Effector memory CD4-positive, alpha-beta T cell (primary cell): ENCODE measurements around the gene UBE4A.

ENCODE experiments used
- DNase-seq, 3 donors: peaks; one replicate each; pipeline ENCODE4 v3.0.0-alpha.2; 2020
- H3K27ac ChIP-seq: 2 replicates; pipeline ENCODE4 v1.7.0; 2013; ENCODE audit warnings: mild to moderate bottlenecking, low read length, moderate library complexity; ENCODE audit not compliant: insufficient read depth, poor library complexity, severe bottlenecking
- H3K27me3 ChIP-seq: replicated peaks from 2 replicates; pipeline ENCODE4 v1.7.0; 2013; ENCODE audit warnings: mild to moderate bottlenecking, low read length; ENCODE audit not compliant: insufficient read depth, control insufficient read depth, poor library complexity, severe bottlenecking
- H3K36me3 ChIP-seq: 2 replicates; pipeline ENCODE4 v1.7.0; 2013; ENCODE audit warnings: mild to moderate bottlenecking, low read length, moderate library complexity; ENCODE audit not compliant: control insufficient read depth, insufficient read depth
- H3K4me1 ChIP-seq: 2 replicates; pipeline ENCODE4 v1.7.0; 2013; ENCODE audit warnings: low read length, mild to moderate bottlenecking; ENCODE audit not compliant: control insufficient read depth, insufficient read depth, poor library complexity, severe bottlenecking
- H3K4me3 ChIP-seq: 2 replicates; pipeline ENCODE4 v1.7.0; 2013; ENCODE audit warnings: low read length, low read depth, mild to moderate bottlenecking; ENCODE audit not compliant: insufficient read depth, poor library complexity, severe bottlenecking
- H3K9me3 ChIP-seq: 2 replicates; pipeline ENCODE4 v1.7.0; 2013; ENCODE audit warnings: mild to moderate bottlenecking, low read length, moderate library complexity; ENCODE audit not compliant: control insufficient read depth

Gene UBE4A

GRCh38 chr11:118442301-118442700 is 82.9 kb downstream of the UBE4A start:
- no peaks in the 10 kb centered on the region for H3K9me3 ChIP-seq
- H3K4me1 ChIP-seq, result peaks cover 39% of the 10 kb centered on the region
- DNase-seq, result no peak
- H3K4me3 ChIP-seq, result no peak overlapping the region
- peak overlapping the region; percentile 15 for H3K27ac ChIP-seq
- H3K36me3 ChIP-seq, result peaks cover 2% of the 10 kb centered on the region
- H3K27me3 ChIP-seq, result no peaks in the 10 kb centered on the region

- H3K4me1 ChIP-seq, result peaks cover 39% of the 10 kb centered on the region
- no peaks in the 10 kb centered on the region for H3K27me3 ChIP-seq
- peak overlapping the region; percentile 7 for H3K27ac ChIP-seq
- H3K9me3 ChIP-seq, result no peaks in the 10 kb centered on the region
- DNase-seq, result no peak
- H3K36me3 ChIP-seq, result peaks cover 6% of the 10 kb centered on the region
- H3K4me3 ChIP-seq, result no peak overlapping the region
Observed at GRCh38 chr11:118442908-118443589, 83.6 kb downstream of the UBE4A start.

GRCh38 chr11:118443590-118444218 is 84.3 kb downstream of the UBE4A start:
- Histone ChIP-seq H3K4me1 (peaks cover 37% of the 10 kb centered on the region), H3K4me3 (no peak overlapping the region), H3K27me3 (no peaks in the 10 kb centered on the region), H3K36me3 (peaks cover 6% of the 10 kb centered on the region), H3K27ac (peak overlapping the region; percentile 7), H3K9me3 (no peaks in the 10 kb centered on the region)
- no peak for DNase-seq

GRCh38 chr11:118447423-118447822 is 88.0 kb downstream of the UBE4A start:
- Histone ChIP-seq H3K36me3 (peaks cover 10% of the 10 kb centered on the region), H3K9me3 (no peaks in the 10 kb centered on the region), H3K27ac (no peak overlapping the region), H3K4me3 (no peak overlapping the region), H3K27me3 (no peaks in the 10 kb centered on the region), H3K4me1 (peaks cover 11% of the 10 kb centered on the region)
- no peak for DNase-seq

GRCh38 chr11:118448294-118448693 is 88.9 kb downstream of the UBE4A start:
- H3K36me3 ChIP-seq, result peaks cover 10% of the 10 kb centered on the region
- no peak overlapping the region for H3K4me3 ChIP-seq
- H3K27ac ChIP-seq, result no peak overlapping the region
- no peak for DNase-seq
- no peaks in the 10 kb centered on the region for H3K27me3 ChIP-seq
- H3K9me3 ChIP-seq, result no peaks in the 10 kb centered on the region
- H3K4me1 ChIP-seq, result peaks cover 2% of the 10 kb centered on the region
